CD4-positive, alpha-beta T cell (primary cell): ENCODE data around the gene NUDT8. TPM values are rescaled to one million over a fixed set of nuclear protein-coding genes. Genes with fewer than 3 reads are reported as not detected.
A peak's percentile ranks its signal among the peaks of the same experiment; 100 is the strongest.

ENCODE experiments used
- ATAC-seq: fragments of 200-7000 bp; cut with Tn5 transposase; one replicate; pipeline ENCODE4 v1.10.0; 2022; ENCODE audit warnings: mild to moderate bottlenecking; ENCODE audit not compliant: poor library complexity
- CTCF ChIA-PET: fragments of 350-600 bp; sonication (Branson Sonifier 250); formaldehyde crosslinking; loops from one replicate; lab custom pipeline; 2021; ENCODE audit warnings: antibody characterized with exemption, inconsistent platforms; lab: Charles Lee
- POLR2A ChIA-PET: fragments of 350-600 bp; sonication (Branson Sonifier 250); formaldehyde crosslinking; loops from one replicate; lab custom pipeline; 2021; ENCODE audit warnings: antibody characterized with exemption, inconsistent platforms; lab: Charles Lee
- DNase-seq, 14 experiments: peaks; one replicate each; pipeline ENCODE4 v3.0.0-alpha.2; 2013 to 2020; ENCODE audit warnings: mixed read lengths in 2 of 14
- H3K27ac ChIP-seq, 2 donors: one replicate each; pipeline versions ENCODE4 v1.5.1 to v1.7.0; 2013; ENCODE audit warnings: low read length in 2 of 2, low read depth in 1 of 2, mild to moderate bottlenecking in 1 of 2
- H3K27me3 ChIP-seq, 2 experiments: 1 replicate in 1 of 2; 2 replicates in 1 of 2; pipeline versions ENCODE4 v1.6.1 to v1.7.0; 2013; ENCODE audit warnings: low read length in 2 of 2, control low read depth in 1 of 2, mild to moderate bottlenecking in 1 of 2, moderate library complexity in 1 of 2; ENCODE audit not compliant: insufficient read depth in 2 of 2, control insufficient read depth in 1 of 2
- H3K36me3 ChIP-seq: one replicate; pipeline ENCODE4 v1.6.1; 2013; ENCODE audit warnings: low read length, control low read depth; ENCODE audit not compliant: insufficient read depth
- H3K4me1 ChIP-seq: one replicate; pipeline ENCODE4 v1.6.1; 2013; ENCODE audit warnings: low read length, control low read depth; ENCODE audit not compliant: insufficient read depth
- H3K4me3 ChIP-seq: one replicate; pipeline ENCODE4 v1.5.1; 2013; ENCODE audit warnings: mild to moderate bottlenecking, low read length, moderate library complexity
- H3K9me3 ChIP-seq, 2 experiments: 1 replicate in 1 of 2; 2 replicates in 1 of 2; pipeline versions ENCODE4 v1.6.1 to v1.7.0; 2013; ENCODE audit warnings: low read length in 2 of 2, mild to moderate bottlenecking in 2 of 2, control low read depth in 1 of 2, moderate library complexity in 1 of 2; ENCODE audit not compliant: control insufficient read depth in 1 of 2, insufficient read depth in 1 of 2
- H3K27ac Mint-ChIP-seq: one replicate; pipeline ENCODE4 v1.8.0; 2020; ENCODE audit warnings: mixed read lengths
- H3K27me3 Mint-ChIP-seq: one replicate; pipeline ENCODE4 v1.8.0; 2021; ENCODE audit warnings: mixed read lengths
- H3K36me3 Mint-ChIP-seq: one replicate; pipeline ENCODE4 v1.8.0; 2021; ENCODE audit warnings: low read depth, mixed read lengths
- H3K4me1 Mint-ChIP-seq: one replicate; pipeline ENCODE4 v1.8.0; 2021; ENCODE audit warnings: low read depth, mixed read lengths
- H3K4me3 Mint-ChIP-seq: one replicate; pipeline ENCODE4 v1.8.0; 2020; ENCODE audit warnings: mild to moderate bottlenecking, mixed read lengths
- H3K9me3 Mint-ChIP-seq: one replicate; pipeline ENCODE4 v1.8.0; 2020; ENCODE audit warnings: mixed read lengths
- intact Hi-C, 2 experiments: fragments of 100-400 bp; cut with DNase I in 1 of 2; cut with micrococcal nuclease in 1 of 2; formaldehyde crosslinking; loops; one replicate each; pipeline versions ENCODE4 v1.15.1 to v1.9.0; 2023 to 2025; cut with DNase I, micrococcal nuclease
- total RNA-seq, 174 experiments: library from RNA in 2 of 174; stranded (reverse) in 2 of 174; gene quantifications; one replicate each; pipeline ENCODE4 v1.2.3 and lab custom pipeline; 2021 to 2026
- TF ChIP-seq, protein P1 (sequence below): fragments of 200-600 bp; IDR thresholded peaks from one replicate; pipeline ENCODE4 v1.8.0; 2022; ENCODE audit warnings: antibody characterized with exemption, mild to moderate bottlenecking

NUDT8 gene
- total RNA-seq, 2 experiments from 2014 or later = 0.92 to 1.4 TPM

DNA sequence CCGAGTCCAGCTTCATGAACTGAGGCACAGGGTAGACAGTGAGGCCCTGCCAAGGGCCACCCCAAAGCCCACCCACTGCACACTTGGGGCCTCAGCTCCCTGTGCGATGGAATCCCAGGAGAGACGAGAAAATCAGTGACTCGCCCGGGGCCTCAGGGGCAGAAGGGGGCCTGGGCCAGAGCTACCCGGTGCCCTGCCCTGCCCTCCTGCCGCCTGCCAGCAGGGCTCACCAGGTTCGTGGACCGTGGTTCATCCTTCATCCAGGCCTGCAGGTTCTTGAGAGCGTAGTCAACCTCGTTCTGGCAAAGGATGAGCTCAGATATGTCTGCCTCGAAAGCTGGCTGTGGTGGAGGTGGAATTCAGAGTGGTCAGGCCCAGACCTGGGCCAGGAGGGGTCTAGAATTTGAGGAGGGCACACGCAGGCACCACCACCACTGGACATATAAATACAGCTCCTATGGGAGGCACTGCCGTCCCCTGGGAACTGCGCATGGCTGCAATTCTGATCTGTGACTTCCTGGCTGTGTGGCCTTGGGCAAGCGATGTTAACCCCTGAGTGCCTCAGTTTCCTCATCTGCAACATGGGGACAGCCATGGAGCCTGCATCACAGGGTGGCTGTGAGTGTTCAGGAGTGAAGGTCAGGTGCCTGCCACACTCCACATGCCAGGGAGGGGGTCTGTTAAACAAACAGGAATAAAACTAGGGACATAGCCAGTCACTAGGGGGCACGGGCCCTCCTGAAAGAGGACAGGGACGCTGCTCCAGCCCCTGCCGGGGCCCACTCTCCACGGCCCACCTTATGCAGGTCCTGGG lies 37.1 kb upstream of the NUDT8 start:
- TF ChIP-seq, protein P1, sequence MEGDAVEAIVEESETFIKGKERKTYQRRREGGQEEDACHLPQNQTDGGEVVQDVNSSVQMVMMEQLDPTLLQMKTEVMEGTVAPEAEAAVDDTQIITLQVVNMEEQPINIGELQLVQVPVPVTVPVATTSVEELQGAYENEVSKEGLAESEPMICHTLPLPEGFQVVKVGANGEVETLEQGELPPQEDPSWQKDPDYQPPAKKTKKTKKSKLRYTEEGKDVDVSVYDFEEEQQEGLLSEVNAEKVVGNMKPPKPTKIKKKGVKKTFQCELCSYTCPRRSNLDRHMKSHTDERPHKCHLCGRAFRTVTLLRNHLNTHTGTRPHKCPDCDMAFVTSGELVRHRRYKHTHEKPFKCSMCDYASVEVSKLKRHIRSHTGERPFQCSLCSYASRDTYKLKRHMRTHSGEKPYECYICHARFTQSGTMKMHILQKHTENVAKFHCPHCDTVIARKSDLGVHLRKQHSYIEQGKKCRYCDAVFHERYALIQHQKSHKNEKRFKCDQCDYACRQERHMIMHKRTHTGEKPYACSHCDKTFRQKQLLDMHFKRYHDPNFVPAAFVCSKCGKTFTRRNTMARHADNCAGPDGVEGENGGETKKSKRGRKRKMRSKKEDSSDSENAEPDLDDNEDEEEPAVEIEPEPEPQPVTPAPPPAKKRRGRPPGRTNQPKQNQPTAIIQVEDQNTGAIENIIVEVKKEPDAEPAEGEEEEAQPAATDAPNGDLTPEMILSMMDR = no peak
- Mint-ChIP-seq H3K36me3 (no peaks in the 10 kb centered on the region), H3K27me3 (no peaks in the 10 kb centered on the region), H3K27ac (no peak overlapping the region), H3K9me3 (no peaks in the 10 kb centered on the region), H3K4me1 (no peaks in the 10 kb centered on the region), H3K4me3 (no peak overlapping the region)
- Histone ChIP-seq H3K27ac (no peak overlapping the region), H3K27me3 (no peaks in the 10 kb centered on the region), H3K4me1 (no peaks in the 10 kb centered on the region), H3K9me3 (peaks cover 0 to 5% of the 10 kb centered on the region in 2 experiments), H3K36me3 (no peaks in the 10 kb centered on the region), H3K4me3 (no peak overlapping the region)
- ATAC-seq (no peak), DNase-seq (no peak)
- ChIA-PET CTCF (interaction anchor here (0.6 kb wide), 1 partner anchor 15 kb away, joined by 3 read pairs; no protein-coding TSS in a partner anchor), POLR2A (no interaction called here)
- intact Hi-C loops = loop anchor here in 1 of 2 experiments (10.0 kb wide), 1 partner anchor 152 kb away; no protein-coding TSS in a partner anchor

GRCh38 chr11:67666303-67666645 lies 36.5 kb upstream of the NUDT8 start:
- peaks cover 0 to 4% of the 10 kb centered on the region in 2 experiments for H3K9me3 ChIP-seq
- Mint-ChIP-seq H3K36me3 (no peaks in the 10 kb centered on the region), H3K27me3 (no peaks in the 10 kb centered on the region), H3K4me3 (no peak overlapping the region), H3K9me3 (no peaks in the 10 kb centered on the region), H3K27ac (no peak overlapping the region), H3K4me1 (no peaks in the 10 kb centered on the region)
- ChIA-PET CTCF (interaction anchor here (0.6 kb wide), 1 partner anchor 14 kb away, joined by 3 read pairs; no protein-coding TSS in a partner anchor), POLR2A (no interaction called here)
- no peak overlapping the region for H3K27ac ChIP-seq
- intact Hi-C loops = loop anchor here in 1 of 2 experiments (10.0 kb wide), 1 partner anchor 151 kb away; no protein-coding TSS in a partner anchor
- TF ChIP-seq, protein P1 = no peak
- no peak for ATAC-seq
- H3K36me3 ChIP-seq = no peaks in the 10 kb centered on the region
- DNase-seq = no peak
- H3K4me1 ChIP-seq = no peaks in the 10 kb centered on the region
- no peak overlapping the region for H3K4me3 ChIP-seq
- no peaks in the 10 kb centered on the region for H3K27me3 ChIP-seq

- intact Hi-C loops = loop anchor here in 1 of 2 experiments (10.0 kb wide), 1 partner anchor 151 kb away; no protein-coding TSS in a partner anchor
- Mint-ChIP-seq H3K27ac (no peak overlapping the region), H3K27me3 (no peaks in the 10 kb centered on the region), H3K9me3 (no peaks in the 10 kb centered on the region), H3K36me3 (no peaks in the 10 kb centered on the region), H3K4me1 (no peaks in the 10 kb centered on the region), H3K4me3 (no peak overlapping the region)
- peak in 1 of 14 experiments; percentile 13 for DNase-seq
- ChIA-PET CTCF (no interaction called here), POLR2A (no interaction called here)
- TF ChIP-seq, protein P1 = no peak
- H3K27ac ChIP-seq = no peak overlapping the region
- ATAC-seq = no peak
- H3K4me3 ChIP-seq = no peak overlapping the region
- H3K36me3 ChIP-seq = no peaks in the 10 kb centered on the region
- no peaks in the 10 kb centered on the region for H3K27me3 ChIP-seq
- no peaks in the 10 kb centered on the region for H3K9me3 ChIP-seq
- no peaks in the 10 kb centered on the region for H3K4me1 ChIP-seq
These were observed 36.0 kb upstream of the NUDT8 start for GRCh38 chr11:67665541-67666302.
